DOHH2 (cell line): ENCODE results near the gene KAT6B.

Source experiments
- H3F3A ChIP-seq: fragments of 200-600 bp; sonication (generic), shearing (Covaris generic); 2 replicates; pipeline ENCODE4 v1.6.0; 2016; ENCODE audit warnings: antibody characterized with exemption, mild to moderate bottlenecking; ENCODE audit not compliant: control insufficient read depth, insufficient read depth
- H3K27ac ChIP-seq: fragments of 200-600 bp; sonication (generic); 2 replicates; pipeline ENCODE4 v1.5.1; 2014; ENCODE audit warnings: low read depth, mild to moderate bottlenecking, low read length, moderate library complexity
- H3K27me3 ChIP-seq: fragments of 200-600 bp; sonication (generic); 2 replicates; pipeline ENCODE4 v1.6.1; 2014; ENCODE audit warnings: mild to moderate bottlenecking, low read length, mixed read lengths; ENCODE audit not compliant: control insufficient read depth
- H3K36me3 ChIP-seq: fragments of 200-600 bp; sonication (generic); 2 replicates; pipeline ENCODE4 v1.6.1; 2014; ENCODE audit warnings: mild to moderate bottlenecking, low read length, moderate library complexity, mixed read lengths; ENCODE audit not compliant: control insufficient read depth
- H3K4me1 ChIP-seq: fragments of 200-600 bp; sonication (generic); 2 replicates; pipeline ENCODE4 v1.6.1; 2014; ENCODE audit warnings: mild to moderate bottlenecking, low read length, mixed read lengths; ENCODE audit not compliant: control insufficient read depth
- H3K4me2 ChIP-seq: fragments of 200-600 bp; sonication (generic); 2 replicates; pipeline ENCODE4 v1.6.0; 2014; ENCODE audit warnings: mild to moderate bottlenecking, low read length, moderate library complexity
- H3K4me3 ChIP-seq: fragments of 200-600 bp; sonication (generic); 2 replicates; pipeline ENCODE4 v1.5.1; 2014; ENCODE audit warnings: mild to moderate bottlenecking, low read length, mixed read lengths
- H3K79me2 ChIP-seq: fragments of 200-600 bp; sonication (generic); 2 replicates; pipeline ENCODE4 v1.6.1; 2014; ENCODE audit warnings: mild to moderate bottlenecking, low read length, mixed read lengths; ENCODE audit not compliant: control insufficient read depth
- H3K9me2 ChIP-seq: fragments of 200-600 bp; sonication (generic); replicated peaks from 2 replicates; pipeline ENCODE4 v1.6.1; 2014; ENCODE audit warnings: mild to moderate bottlenecking, low read length, mixed read lengths; ENCODE audit not compliant: control insufficient read depth
- H3K9me3 ChIP-seq: fragments of 200-600 bp; sonication (generic); 2 replicates; pipeline ENCODE4 v1.6.1; 2014; ENCODE audit warnings: antibody characterized with exemption, low read length, mixed read lengths; ENCODE audit not compliant: control insufficient read depth, insufficient read depth
- H4K20me1 ChIP-seq: fragments of 200-600 bp; sonication (generic); 2 replicates; pipeline ENCODE4 v1.6.0; 2014; ENCODE audit warnings: low read depth, mild to moderate bottlenecking, antibody characterized with exemption, low read length, moderate library complexity; ENCODE audit not compliant: control insufficient read depth, insufficient read depth
- CTCF ChIP-seq: fragments of 200-600 bp; sonication (generic); IDR thresholded peaks from one replicate; pipeline ENCODE4 v1.5.1; 2014; ENCODE audit warnings: antibody characterized with exemption, mild to moderate bottlenecking, low read depth, low read length; ENCODE audit not compliant: poor library complexity, severe bottlenecking
- EZH2phosphoT487 ChIP-seq: fragments of 200-600 bp; sonication (generic); IDR thresholded peaks from 2 replicates; pipeline ENCODE4 v1.6.1; 2017; ENCODE audit warnings: borderline replicate concordance, mild to moderate bottlenecking, antibody characterized with exemption, low read length, moderate library complexity, mixed read lengths

Gene KAT6B

GRCh38 chr10:75002351-75002725 lies 175.9 kb downstream of the KAT6B start:
- Histone ChIP-seq H3K4me1 (peaks cover 5% of the 10 kb centered on the region; the same call in 1 of the 2 replicates), H4K20me1 (no peaks in the 10 kb centered on the region), H3K27ac (no peak overlapping the region), H3K9me3 (no peaks in the 10 kb centered on the region), H3K4me2 (no peak overlapping the region), H3K27me3 (no peaks in the 10 kb centered on the region), H3F3A (no peaks in the 10 kb centered on the region), H3K9me2 (no peaks in the 10 kb centered on the region), H3K36me3 (no peaks in the 10 kb centered on the region), H3K79me2 (no peaks in the 10 kb centered on the region), H3K4me3 (no peak overlapping the region)
- TF ChIP-seq CTCF: no peak
- no peak for TF ChIP-seq EZH2phosphoT487

- H3K36me3 ChIP-seq: no peaks in the 10 kb centered on the region
- TF ChIP-seq EZH2phosphoT487 (no peak), CTCF (no peak)
These were observed 176.7 kb downstream of the KAT6B start for GRCh38 chr10:75002967-75003594.

GRCh38 chr10:75003891-75004290 lies 177.5 kb downstream of the KAT6B start:
- Histone ChIP-seq H3K27ac (no peak overlapping the region), H3K4me2 (no peak overlapping the region), H3K79me2 (no peaks in the 10 kb centered on the region), H3K36me3 (no peaks in the 10 kb centered on the region), H3K4me3 (no peak overlapping the region), H3F3A (no peaks in the 10 kb centered on the region), H3K9me2 (no peaks in the 10 kb centered on the region), H4K20me1 (no peaks in the 10 kb centered on the region), H3K4me1 (peaks cover 7% of the 10 kb centered on the region; the same call in 1 of the 2 replicates), H3K9me3 (no peaks in the 10 kb centered on the region), H3K27me3 (no peaks in the 10 kb centered on the region)
- TF ChIP-seq CTCF: no peak
- no peak for TF ChIP-seq EZH2phosphoT487

More at GRCh38 chr10:75002967-75003594, 176.7 kb downstream of the KAT6B start:
- H3K79me2 ChIP-seq: no peaks in the 10 kb centered on the region
- no peak overlapping the region for H3K27ac ChIP-seq
- H3K4me1 ChIP-seq: peaks cover 5% of the 10 kb centered on the region; the same call in 1 of the 2 replicates
- no peaks in the 10 kb centered on the region for H4K20me1 ChIP-seq
- H3F3A ChIP-seq: no peaks in the 10 kb centered on the region
- no peak overlapping the region for H3K4me3 ChIP-seq
- no peaks in the 10 kb centered on the region for H3K9me3 ChIP-seq
- H3K9me2 ChIP-seq: no peaks in the 10 kb centered on the region
- H3K4me2 ChIP-seq: no peak overlapping the region
- no peaks in the 10 kb centered on the region for H3K27me3 ChIP-seq
